HG03066 (cell line): Measurements from ENCODE around the gene SYNGR4.

ENCODE experiments used
- ATAC-seq: cut with Tn5 transposase; IDR thresholded peaks from one replicate; pipeline ENCODE4 v1.9.1; 2021; ENCODE audit warnings: low read depth; ENCODE audit not compliant: unreplicated experiment

The SYNGR4 gene

DNA sequence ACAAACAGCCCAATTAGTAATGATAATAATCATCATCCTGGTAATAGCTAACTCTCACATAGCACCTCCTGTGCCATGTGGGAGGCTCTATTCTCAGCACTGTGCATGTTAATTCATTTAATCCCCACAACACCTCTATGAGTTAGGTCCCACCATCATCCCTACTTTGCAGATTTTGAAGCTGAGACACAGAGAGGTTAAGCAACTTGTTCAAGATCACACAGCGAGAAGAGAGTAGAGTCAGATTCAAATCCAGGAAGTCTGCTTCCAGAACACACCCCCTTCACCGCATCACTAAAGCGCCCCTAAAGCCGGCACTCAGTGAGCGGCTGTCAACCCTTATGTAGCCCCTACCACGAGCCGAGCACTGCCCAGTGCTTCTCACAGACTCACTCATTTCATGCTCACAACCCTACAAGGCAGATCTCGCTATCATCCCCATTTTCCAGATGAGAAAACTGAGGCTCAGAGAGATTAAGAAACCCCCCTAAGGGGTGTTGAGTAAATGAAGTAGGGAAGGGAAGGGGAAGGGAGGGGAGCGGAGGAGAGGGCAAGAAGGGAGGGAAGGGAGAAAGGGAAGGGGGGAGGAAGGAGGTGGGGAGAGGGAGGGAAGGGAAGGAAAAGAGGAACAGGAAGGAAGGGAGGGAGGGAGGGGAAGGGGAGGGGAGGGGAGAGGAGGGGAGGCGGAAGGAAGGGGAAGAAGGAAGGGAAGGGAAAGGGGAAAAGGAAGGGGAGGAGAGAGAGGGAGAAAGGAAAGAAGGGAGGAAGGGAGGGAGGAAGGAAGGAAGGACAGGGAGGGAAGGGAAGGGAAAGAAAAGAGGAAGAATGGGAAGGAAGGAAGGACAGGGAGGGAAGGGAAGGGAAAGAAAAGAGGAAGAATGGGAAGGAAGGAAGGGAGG, 22.4 kb upstream of the SYNGR4 start:
- ATAC-seq, result no peak

- no peak for ATAC-seq
These were observed 21.8 kb upstream of the SYNGR4 start for GRCh38 chr19:48342414-48342738.

DNA sequence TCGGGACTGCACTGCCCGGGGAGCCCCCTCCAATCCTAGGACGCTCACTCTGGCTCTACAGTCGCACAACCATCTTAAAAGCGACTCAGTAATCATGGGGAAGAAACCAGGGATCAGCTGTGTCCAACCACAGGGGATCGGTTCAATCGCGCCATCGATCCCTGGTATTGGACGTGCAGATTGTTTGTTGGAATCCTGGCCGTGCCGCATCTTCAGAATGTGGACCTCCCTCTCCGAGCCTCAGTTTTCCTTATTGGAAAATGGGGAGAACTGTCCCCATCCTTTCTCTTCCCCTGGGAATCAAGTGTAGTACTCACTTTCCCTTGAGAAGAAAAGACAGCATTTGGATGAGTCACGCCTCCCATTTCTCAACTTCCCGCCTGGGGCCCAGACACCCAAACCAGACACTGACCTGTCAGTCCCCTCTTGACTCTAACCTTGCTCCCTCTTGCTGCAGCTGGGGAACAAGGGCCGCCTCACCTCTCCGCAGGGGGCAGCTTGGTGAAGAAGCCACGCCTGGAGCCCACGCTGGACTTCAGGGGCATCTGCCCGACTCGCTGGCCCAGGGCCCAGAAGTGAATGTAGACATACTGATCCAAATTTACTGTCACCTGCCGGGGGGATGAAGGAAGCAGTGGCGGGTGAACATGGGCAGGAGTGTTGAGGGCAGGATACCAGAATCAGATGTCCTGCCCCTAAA, 21.2 kb upstream of the SYNGR4 start:
- no peak for ATAC-seq

- no peak for ATAC-seq
These were observed 19.3 kb upstream of the SYNGR4 start for GRCh38 chr19:48344892-48345291.

- no peak for ATAC-seq
These were observed 18.0 kb upstream of the SYNGR4 start for GRCh38 chr19:48346191-48346590.

DNA sequence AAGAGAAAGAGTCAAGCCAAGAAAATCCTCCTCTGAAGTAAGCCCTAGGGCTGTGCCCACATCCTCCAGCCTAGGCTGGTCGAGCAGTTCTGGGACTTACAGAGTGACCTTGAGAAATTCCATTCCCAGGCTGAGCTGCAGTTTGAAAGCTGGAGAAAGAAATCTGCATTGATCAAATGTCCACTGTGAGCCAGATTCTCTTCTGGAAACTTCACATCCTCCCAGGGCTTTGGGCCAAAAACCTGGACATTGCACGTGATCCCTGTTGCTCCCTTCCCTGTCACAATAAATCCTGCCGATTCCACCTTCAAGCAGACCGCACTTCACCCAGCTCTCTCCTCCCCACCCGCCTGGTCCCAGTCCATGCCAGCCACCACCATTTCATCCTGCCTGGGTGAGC, 16.1 kb upstream of the SYNGR4 start:
- no peak for ATAC-seq

GRCh38 chr19:48348737-48349136, 15.4 kb upstream of the SYNGR4 start:
- ATAC-seq, result no peak

- no peak for ATAC-seq
These were observed 13.3 kb upstream of the SYNGR4 start for GRCh38 chr19:48350856-48351255.

DNA sequence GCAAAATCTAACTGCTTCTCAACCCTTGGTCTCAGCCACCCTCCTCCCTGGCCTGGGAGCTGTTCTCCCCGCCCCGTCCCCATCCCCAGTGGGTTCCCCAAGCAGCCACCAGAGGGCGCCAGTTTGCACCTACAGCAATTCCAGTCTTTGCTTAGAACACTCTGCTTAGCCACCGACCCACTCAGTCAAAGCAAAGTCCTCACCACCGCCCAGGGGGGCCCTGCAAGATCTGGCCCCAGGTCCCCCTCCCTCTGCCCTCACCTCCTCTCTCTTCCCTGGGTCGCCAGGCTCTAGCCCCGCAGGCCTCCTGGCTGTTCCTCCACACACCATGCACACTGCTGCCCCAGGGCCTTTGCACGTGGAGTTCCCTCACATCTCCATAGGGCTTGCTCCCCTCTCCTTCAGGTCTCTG, 12.8 kb upstream of the SYNGR4 start:
- no peak for ATAC-seq

- ATAC-seq, result no peak
These were observed 10.5 kb upstream of the SYNGR4 start for GRCh38 chr19:48353677-48354076.

DNA sequence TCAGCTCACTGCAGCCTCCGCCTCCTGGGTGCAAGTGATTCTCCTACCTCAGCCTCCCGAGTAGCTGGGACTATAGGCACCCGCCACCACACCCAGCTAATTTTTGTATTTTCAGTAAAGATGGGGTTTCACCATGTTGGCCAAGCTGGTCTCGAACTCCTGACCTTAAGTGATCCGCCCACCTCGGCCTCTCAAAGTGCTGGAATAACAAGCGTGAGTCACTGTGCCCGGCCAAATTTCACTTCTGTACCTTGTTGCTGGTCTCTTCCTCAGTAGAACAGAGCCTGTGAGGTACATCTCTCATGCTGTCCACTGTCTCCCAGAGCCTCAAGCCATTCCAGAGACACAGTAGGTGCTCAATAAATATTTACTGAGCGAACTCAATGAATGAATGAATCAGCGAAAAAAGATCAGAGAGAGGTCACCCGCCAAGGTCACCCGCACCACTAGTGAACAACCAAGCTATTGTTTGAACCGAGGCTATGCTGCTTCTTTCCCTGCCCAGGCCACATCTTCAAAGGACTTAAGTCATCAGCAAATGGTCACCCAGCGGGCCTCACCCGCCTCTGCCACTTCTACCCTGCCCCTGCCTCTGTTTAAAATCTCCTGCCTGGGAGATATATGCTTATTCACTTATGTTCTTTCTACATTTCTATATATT, 9.7 kb upstream of the SYNGR4 start:
- ATAC-seq, result no peak

- no peak for ATAC-seq
These were observed 8.7 kb upstream of the SYNGR4 start for GRCh38 chr19:48355365-48355954.

- no peak for ATAC-seq
These were observed 5.0 kb upstream of the SYNGR4 start for GRCh38 chr19:48359123-48359522.

DNA sequence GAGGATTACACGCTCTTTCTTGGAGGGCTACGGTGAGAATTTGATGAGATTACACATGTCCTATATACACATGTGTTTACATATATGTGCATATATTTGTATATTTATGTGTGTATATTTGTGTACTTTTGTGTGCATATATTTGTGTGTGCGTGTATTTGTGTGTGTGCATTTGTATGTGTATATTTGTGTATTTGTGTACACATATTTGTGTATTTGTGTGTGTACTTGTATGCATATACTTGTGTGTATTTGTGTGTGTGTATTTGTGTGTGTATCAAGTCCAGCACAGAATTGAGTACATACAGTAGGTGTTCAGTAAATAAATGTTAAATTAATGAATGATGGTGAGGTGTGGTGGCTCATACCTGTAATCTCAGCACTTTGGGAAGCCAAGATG, 2.3 kb upstream of the SYNGR4 start:
- no peak for ATAC-seq

- ATAC-seq, result peak; percentile 51
These were observed 1.3 kb upstream of the SYNGR4 start for GRCh38 chr19:48362716-48363499.

- ATAC-seq, result peak; percentile 12
These were observed 712 bp upstream of the SYNGR4 start for GRCh38 chr19:48363500-48363809.

GRCh38 chr19:48364598-48365348, 606 bp downstream of the SYNGR4 start:
- ATAC-seq, result no peak

DNA sequence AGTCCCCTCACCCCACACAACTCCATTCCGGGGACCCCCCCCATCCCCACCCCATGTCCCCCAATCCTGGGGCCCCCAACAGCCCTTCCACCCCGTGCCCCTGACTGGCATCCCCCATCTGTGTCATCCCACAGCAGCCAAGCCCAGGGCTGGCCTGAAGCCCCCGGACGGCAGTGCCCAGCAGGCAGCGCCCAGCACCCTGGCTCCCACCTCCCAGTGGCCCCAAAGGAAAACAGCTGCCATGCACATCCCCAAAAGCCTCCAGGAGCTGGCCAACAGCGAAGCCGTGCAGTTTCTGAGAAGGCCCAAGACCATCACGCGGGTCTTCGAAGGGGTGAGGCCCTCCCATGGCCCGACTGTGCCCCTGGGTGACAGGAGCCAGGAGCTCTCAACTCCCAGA, 1.4 kb downstream of the SYNGR4 start:
- no peak for ATAC-seq

GRCh38 chr19:48367855-48368254, 3.7 kb downstream of the SYNGR4 start:
- no peak for ATAC-seq

DNA sequence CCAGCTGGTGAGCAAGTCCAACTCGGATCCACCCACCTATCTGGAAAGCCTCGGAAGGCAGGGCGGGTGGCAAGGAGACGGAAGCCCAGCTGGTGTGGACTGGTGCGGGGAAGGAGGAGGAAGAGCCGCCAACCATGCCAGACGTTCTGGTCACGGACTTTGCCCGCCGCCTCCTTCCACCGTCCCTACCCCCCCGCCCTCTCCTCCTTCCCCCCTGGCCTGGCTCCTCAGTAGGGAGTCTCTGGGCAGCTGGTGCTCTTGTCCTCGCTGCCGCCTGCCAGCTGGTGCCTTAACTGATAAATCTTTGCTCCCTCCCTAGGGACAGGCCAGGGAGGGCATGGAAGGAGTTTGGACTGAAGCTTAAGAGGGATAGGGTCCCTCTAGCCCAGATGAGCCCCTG, 4.8 kb downstream of the SYNGR4 start:
- no peak for ATAC-seq
